HCT116 (cell line): ENCODE measurements around the gene ITGA11. TPM values are rescaled to one million over a fixed set of nuclear protein-coding genes. Genes with fewer than 3 reads are reported as not detected.

Source experiments
- ATAC-seq: fragments of 200-7000 bp; cut with Tn5 transposase; 2 replicates; pipeline ENCODE4 v1.9.1; 2020; ENCODE audit warnings: mild to moderate bottlenecking, moderate library complexity
- BruUV-seq: library from RNA; stranded (reverse); fragments of 400-500 nt; replicated peaks from 2 replicates; lab custom pipeline; 2021; lab: Mats Ljungman, UMichigan
- CTCF ChIA-PET: fragments of 300-600 bp; sonication (Branson Sonifier 250); formaldehyde crosslinking; loops from one replicate; lab custom pipeline; 2021; ENCODE audit warnings: antibody characterized with exemption; lab: Charles Lee
- POLR2A ChIA-PET: fragments of 300-600, 350-600 bp; sonication (Branson Sonifier 250); formaldehyde crosslinking; loops from one replicate; lab custom pipeline; 2021; ENCODE audit warnings: antibody characterized with exemption; lab: Charles Lee
- RAD21 ChIA-PET, 2 experiments: fragments of 300-600 bp; sonication (Branson Sonifier 250); formaldehyde crosslinking; loops; one replicate each; lab custom pipeline; 2023; ENCODE audit warnings: low total read pairs in 2 of 2; ENCODE audit not compliant: uncharacterized antibody in 2 of 2, unreplicated experiment in 2 of 2, low non-redundant PET in 1 of 2; lab: Charles Lee
- DNase-seq: peaks from one replicate; pipeline ENCODE4 v3.0.0-alpha.2; 2010; ENCODE audit warnings: low read depth, low spot score
- H2AFZ ChIP-seq: fragments of 200-600 bp; shearing (Covaris generic), sonication (generic); 2 replicates; pipeline ENCODE4 v1.6.1; 2017; ENCODE audit warnings: low read depth, mixed run types, mixed read lengths, antibody characterized with exemption, low read length; ENCODE audit not compliant: poor library complexity, severe bottlenecking
- H3K27ac ChIP-seq: 2 replicates; pipeline ENCODE4 v1.5.1; 2012; ENCODE audit warnings: low read depth, low read length
- H3K27me3 ChIP-seq: fragments of 200-600 bp; sonication (generic); 2 replicates; pipeline ENCODE4 v1.6.1; 2016; ENCODE audit warnings: mixed run types, low read length, mixed read lengths; ENCODE audit not compliant: insufficient read depth
- H3K36me3 ChIP-seq, 2 experiments: fragments of 200-500 bp in 1 of 2; fragments of 200-600 bp in 1 of 2; sonication (Bioruptor generic) in 1 of 2; sonication (generic) in 1 of 2; 2 replicates each; pipeline versions ENCODE4 v1.5.1 to v1.6.1; 2014 to 2016; ENCODE audit warnings: low read length in 2 of 2, inconsistent platforms in 1 of 2, mixed read lengths in 1 of 2, mixed run types in 1 of 2; ENCODE audit not compliant: insufficient read depth in 2 of 2, control insufficient read depth in 1 of 2
- H3K4me1 ChIP-seq, 2 experiments: fragments of 200-600 bp in 1 of 2; sonication (generic) in 1 of 2; 2 replicates each; pipeline versions ENCODE4 v1.5.1 to v1.6.1; 2012 to 2017; ENCODE audit warnings: low read length in 2 of 2, inconsistent platforms in 1 of 2, mild to moderate bottlenecking in 1 of 2, mixed read lengths in 1 of 2, mixed run types in 1 of 2, moderate library complexity in 1 of 2; ENCODE audit not compliant: insufficient read depth in 2 of 2, control insufficient read depth in 1 of 2
- H3K4me2 ChIP-seq: fragments of 200-600 bp; sonication (generic); 2 replicates; pipeline ENCODE4 v1.6.1; 2017; ENCODE audit warnings: mixed run types, low read length, mixed read lengths
- H3K4me3 ChIP-seq, 2 experiments: fragments of 200-600 bp in 1 of 2; sonication (generic) in 1 of 2; replicated peaks in 1 of 2; 2 replicates each; pipeline ENCODE4 v1.5.1; 2011 to 2016; ENCODE audit warnings: low read length in 2 of 2, control low read depth in 1 of 2, low read depth in 1 of 2, mild to moderate bottlenecking in 1 of 2, mixed read lengths in 1 of 2, mixed run types in 1 of 2
- H3K79me2 ChIP-seq: fragments of 200-600 bp; sonication (generic); 2 replicates; pipeline ENCODE4 v1.6.1; 2017; ENCODE audit warnings: mild to moderate bottlenecking, mixed run types, low read length, moderate library complexity, mixed read lengths; ENCODE audit not compliant: insufficient read depth
- H3K9ac ChIP-seq: fragments of 200-600 bp; sonication (generic); 2 replicates; pipeline ENCODE4 v1.6.1; 2016; ENCODE audit warnings: low read length, mixed read lengths
- H3K9me2 ChIP-seq: fragments of 200-600 bp; sonication (generic), shearing (Covaris generic); 2 replicates; pipeline ENCODE4 v1.6.1; 2017; ENCODE audit warnings: mixed run types, mild to moderate bottlenecking, moderate library complexity; ENCODE audit not compliant: insufficient read depth
- H3K9me3 ChIP-seq, 2 experiments: fragments of 200-500 bp in 1 of 2; fragments of 200-600 bp in 1 of 2; sonication (Bioruptor generic) in 1 of 2; sonication (generic) in 1 of 2; 2 replicates each; pipeline ENCODE4 v1.6.1; 2014 to 2017; ENCODE audit warnings: low read length in 2 of 2, mixed read lengths in 2 of 2, inconsistent platforms in 1 of 2, low read depth in 1 of 2, mild to moderate bottlenecking in 1 of 2, mixed run types in 1 of 2, moderate library complexity in 1 of 2; ENCODE audit not compliant: control insufficient read depth in 1 of 2, insufficient read depth in 1 of 2
- H4K20me1 ChIP-seq: fragments of 200-600 bp; sonication (generic), shearing (Covaris generic); 2 replicates; pipeline ENCODE4 v1.6.1; 2017; ENCODE audit warnings: mixed run types, mild to moderate bottlenecking, moderate library complexity; ENCODE audit not compliant: insufficient read depth
- CBX3 ChIP-seq: IDR thresholded peaks from 2 replicates; pipeline ENCODE4 v1.6.1; 2012; ENCODE audit warnings: low read depth
- FOSL1 ChIP-seq: IDR thresholded peaks from 2 replicates; pipeline ENCODE4 v1.6.1; 2012; ENCODE audit warnings: low read depth
- RAD21 ChIP-seq: IDR thresholded peaks from 2 replicates; pipeline ENCODE4 v1.6.1; 2012; ENCODE audit warnings: low read depth, mild to moderate bottlenecking
- TCF7L2 ChIP-seq: IDR thresholded peaks from 2 replicates; pipeline ENCODE4 v1.7.0; 2011; ENCODE audit warnings: borderline replicate concordance, inconsistent platforms; ENCODE audit not compliant: insufficient read depth, insufficient read length; ENCODE audit errors: extremely low read depth
- ZFX ChIP-seq: fragments of 450-650 bp; IDR thresholded peaks from 2 replicates; pipeline ENCODE4 v1.6.1; 2017
- intact Hi-C: fragments of 100-400 bp; cut with micrococcal nuclease; formaldehyde crosslinking; loops from 2 replicates; pipeline ENCODE4 v1.10.0; 2022
- total RNA-seq: library from RNA; stranded (reverse); gene quantifications from one replicate; pipeline ENCODE4 v1.2.1, GENCODE V29; 2021; ENCODE audit not compliant: unreplicated experiment
- TF ChIP-seq, protein P1 (sequence below): IDR thresholded peaks from 2 replicates; pipeline ENCODE4 v1.6.1; 2011; ENCODE audit warnings: mild to moderate bottlenecking, low read length, moderate library complexity; ENCODE audit not compliant: insufficient replicate concordance; ENCODE audit errors: extremely low read depth
- TF ChIP-seq, protein P2 (sequence below), 3 experiments: fragments of 200-600 bp in 1 of 3; sonication (generic) in 1 of 3; IDR thresholded peaks in 2 of 3; conservative IDR thresholded peaks in 1 of 3; 2 replicates each; pipeline ENCODE4 v1.5.1; 2012 to 2017; ENCODE audit warnings: low read depth in 2 of 3, low read length in 2 of 3, antibody characterized with exemption in 1 of 3, borderline replicate concordance in 1 of 3, control low read depth in 1 of 3, mild to moderate bottlenecking in 1 of 3, mixed read lengths in 1 of 3, mixed run types in 1 of 3, moderate library complexity in 1 of 3; ENCODE audit not compliant: insufficient read depth in 1 of 3

The ITGA11 gene
- total RNA-seq, 1 experiment from 2014 or later, result not detected

DNA sequence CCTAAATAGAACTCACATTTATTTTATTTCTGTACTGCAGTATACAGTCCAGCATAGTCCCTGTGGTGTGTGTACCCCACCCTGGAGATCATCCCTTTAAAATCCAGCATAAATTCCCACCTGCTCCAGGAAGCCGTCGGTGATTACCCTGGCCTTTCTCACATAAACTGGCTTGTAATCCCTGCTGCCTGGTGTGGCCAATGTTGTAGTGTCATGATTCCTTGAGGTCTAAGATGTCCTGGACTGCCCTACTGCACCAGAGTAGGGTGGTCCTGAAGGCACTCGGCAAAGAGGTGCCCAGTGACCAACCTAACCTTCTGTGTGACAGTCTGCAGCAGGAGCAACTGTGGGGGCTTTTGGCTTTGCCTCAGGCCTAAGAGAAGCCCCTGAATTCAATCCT is 58.9 kb downstream of the ITGA11 start:
- no peaks in the 10 kb centered on the region for H3K36me3 ChIP-seq
- ChIA-PET RAD21 (no interaction called here), POLR2A (no interaction called here), CTCF (interaction anchor here (1.6 kb wide), 1 partner anchor 67 kb away, joined by 8 read pairs; no protein-coding TSS in a partner anchor)
- no peaks in the 10 kb centered on the region for H3K27me3 ChIP-seq
- no peaks in the 10 kb centered on the region for H3K79me2 ChIP-seq
- H3K27ac ChIP-seq, result no peak overlapping the region
- no peak for ATAC-seq
- no peaks in the 10 kb centered on the region for H3K9me3 ChIP-seq
- no peaks in the 10 kb centered on the region for H4K20me1 ChIP-seq
- BruUV-seq, result no TSS peak
- H3K4me1 ChIP-seq, result peaks cover 3 to 10% of the 10 kb centered on the region in 2 experiments; a peak in 3 of 4 replicates
- no peaks in the 10 kb centered on the region for H3K9me2 ChIP-seq
- no peak overlapping the region for H3K4me3 ChIP-seq
- no peak overlapping the region for H2AFZ ChIP-seq
- TF ChIP-seq RAD21 (no peak), CBX3 (no peak), ZFX (no peak), TCF7L2 (no peak)
- TF ChIP-seq, protein P1, sequence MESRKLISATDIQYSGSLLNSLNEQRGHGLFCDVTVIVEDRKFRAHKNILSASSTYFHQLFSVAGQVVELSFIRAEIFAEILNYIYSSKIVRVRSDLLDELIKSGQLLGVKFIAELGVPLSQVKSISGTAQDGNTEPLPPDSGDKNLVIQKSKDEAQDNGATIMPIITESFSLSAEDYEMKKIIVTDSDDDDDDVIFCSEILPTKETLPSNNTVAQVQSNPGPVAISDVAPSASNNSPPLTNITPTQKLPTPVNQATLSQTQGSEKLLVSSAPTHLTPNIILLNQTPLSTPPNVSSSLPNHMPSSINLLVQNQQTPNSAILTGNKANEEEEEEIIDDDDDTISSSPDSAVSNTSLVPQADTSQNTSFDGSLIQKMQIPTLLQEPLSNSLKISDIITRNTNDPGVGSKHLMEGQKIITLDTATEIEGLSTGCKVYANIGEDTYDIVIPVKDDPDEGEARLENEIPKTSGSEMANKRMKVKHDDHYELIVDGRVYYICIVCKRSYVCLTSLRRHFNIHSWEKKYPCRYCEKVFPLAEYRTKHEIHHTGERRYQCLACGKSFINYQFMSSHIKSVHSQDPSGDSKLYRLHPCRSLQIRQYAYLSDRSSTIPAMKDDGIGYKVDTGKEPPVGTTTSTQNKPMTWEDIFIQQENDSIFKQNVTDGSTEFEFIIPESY, result no peak
- no peak for DNase-seq
- no peak overlapping the region for H3K4me2 ChIP-seq
- no peak overlapping the region for H3K9ac ChIP-seq
- intact Hi-C loops, result no loop called here

DNA sequence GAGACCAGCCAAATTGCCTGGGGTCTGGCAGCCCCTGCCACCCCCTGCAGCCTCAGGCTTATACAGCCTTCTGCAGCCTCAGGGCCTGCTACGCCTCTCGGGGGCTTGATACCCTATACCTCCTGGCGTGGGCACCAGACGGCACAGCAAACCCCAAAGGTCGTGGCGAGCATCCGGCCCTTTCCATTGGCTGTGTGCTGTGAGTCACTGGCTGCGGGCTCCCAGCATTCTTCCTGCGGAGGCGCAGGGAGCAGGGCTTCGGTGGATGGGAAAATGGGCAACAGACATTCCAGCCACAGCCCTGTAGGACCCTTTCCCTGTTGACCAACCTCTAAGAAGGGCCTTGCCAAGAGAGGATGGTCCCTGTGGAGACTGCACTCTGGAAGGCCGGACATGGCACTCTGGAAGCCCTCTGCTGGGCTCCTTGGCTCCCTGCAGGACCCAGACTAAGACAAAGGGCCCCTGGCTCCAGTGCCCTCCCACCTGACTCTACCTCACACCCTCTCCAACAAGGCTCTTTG is 59.6 kb downstream of the ITGA11 start:
- Histone ChIP-seq H3K27ac (0 out of 2 replicates have a peak overlapping the region, but pooled peaks have one; percentile 15), H3K27me3 (no peaks in the 10 kb centered on the region), H3K4me1 (peaks cover 3 to 10% of the 10 kb centered on the region in 2 experiments; a peak in 3 of 4 replicates), H3K79me2 (no peaks in the 10 kb centered on the region), H3K4me3 (peak overlapping the region in 1 of 2 experiments; percentile 19; a peak in 3 of 4 replicates), H3K9me2 (no peaks in the 10 kb centered on the region), H3K9me3 (no peaks in the 10 kb centered on the region), H3K9ac (no peak overlapping the region), H3K36me3 (no peaks in the 10 kb centered on the region), H2AFZ (peak overlapping the region; percentile 77), H3K4me2 (peak overlapping the region; percentile 60), H4K20me1 (no peaks in the 10 kb centered on the region)
- CTCF ChIA-PET, result interaction anchor here (2.0 kb wide), 1 partner anchor 66 kb away, joined by 8 read pairs; no protein-coding TSS in a partner anchor
- ATAC-seq, result peak; percentile 100
- peak; percentile 18 for DNase-seq
- TF ChIP-seq RAD21 (peak; percentile 47), FOSL1 (no peak)
- TF ChIP-seq, protein P2, sequence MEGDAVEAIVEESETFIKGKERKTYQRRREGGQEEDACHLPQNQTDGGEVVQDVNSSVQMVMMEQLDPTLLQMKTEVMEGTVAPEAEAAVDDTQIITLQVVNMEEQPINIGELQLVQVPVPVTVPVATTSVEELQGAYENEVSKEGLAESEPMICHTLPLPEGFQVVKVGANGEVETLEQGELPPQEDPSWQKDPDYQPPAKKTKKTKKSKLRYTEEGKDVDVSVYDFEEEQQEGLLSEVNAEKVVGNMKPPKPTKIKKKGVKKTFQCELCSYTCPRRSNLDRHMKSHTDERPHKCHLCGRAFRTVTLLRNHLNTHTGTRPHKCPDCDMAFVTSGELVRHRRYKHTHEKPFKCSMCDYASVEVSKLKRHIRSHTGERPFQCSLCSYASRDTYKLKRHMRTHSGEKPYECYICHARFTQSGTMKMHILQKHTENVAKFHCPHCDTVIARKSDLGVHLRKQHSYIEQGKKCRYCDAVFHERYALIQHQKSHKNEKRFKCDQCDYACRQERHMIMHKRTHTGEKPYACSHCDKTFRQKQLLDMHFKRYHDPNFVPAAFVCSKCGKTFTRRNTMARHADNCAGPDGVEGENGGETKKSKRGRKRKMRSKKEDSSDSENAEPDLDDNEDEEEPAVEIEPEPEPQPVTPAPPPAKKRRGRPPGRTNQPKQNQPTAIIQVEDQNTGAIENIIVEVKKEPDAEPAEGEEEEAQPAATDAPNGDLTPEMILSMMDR (IDR thresholded peaks at IDR 0.05 in 2 of 3, conservative IDR thresholded peaks at IDR 0.05 in 1 of 3; ENCODE audit: borderline replicate concordance in 1 of 3, insufficient read depth in 1 of 3, low read depth in 2 of 3, low read length in 2 of 3), result peak; percentile 39 to 77 (median 64); a peak in 5 of 6 replicates
- POLR2A ChIA-PET, result no interaction called here
- intact Hi-C loops, result loop anchor here (1.0 kb wide), 2 partner anchors 66 to 119 kb away; no protein-coding TSS in a partner anchor
- BruUV-seq, result no TSS peak
- RAD21 ChIA-PET, result no interaction called here
